ENCODE data around the gene ZNF436. TPM values are rescaled to one million over a fixed set of nuclear protein-coding genes. Genes with fewer than 3 reads are reported as not detected.

ZNF436 gene
- total and polyA plus RNA-seq, 2 donors (not counting 3 experiments of a cell fraction or from before 2014, with no cell fraction given), result 6.5 to 14.0 TPM

DNA sequence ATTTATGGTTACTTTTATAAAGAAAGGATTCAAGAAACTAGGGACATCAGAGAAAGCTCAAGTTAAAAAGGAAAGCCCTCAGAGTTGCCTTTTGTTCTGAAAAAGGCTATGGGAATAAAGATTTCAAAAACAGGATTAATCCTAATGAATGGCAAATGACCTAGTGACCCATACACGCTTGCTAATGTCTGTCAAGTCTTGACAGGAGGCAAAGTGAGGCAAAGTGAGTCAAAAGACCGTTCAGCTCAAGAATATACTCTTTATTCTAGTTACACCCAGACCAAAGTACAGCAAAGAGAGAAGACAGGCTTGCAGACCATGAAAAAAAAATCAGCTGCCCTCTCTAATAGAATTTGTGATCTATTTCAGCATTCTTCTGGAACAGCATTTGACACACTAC is 3.5 kb downstream of the ZNF436 start:
- Histone ChIP-seq H3K9ac (replicated peaks; ENCODE audit: extremely low read depth, insufficient read depth, low read length) (no peak overlapping the region), H3K27ac (ENCODE audit: insufficient read depth, low read depth, low read length) (no peak overlapping the region), H3K4me2 (ENCODE audit: insufficient read depth, low read length) (no peak overlapping the region), H3K27me3 (ENCODE audit: control insufficient read depth in 2 of 2, insufficient read depth in 2 of 2, low read length in 2 of 2) (no peaks in the 10 kb centered on the region), H3K4me3 (replicated peaks in 1 of 3; ENCODE audit: insufficient read depth in 1 of 3, low read depth in 1 of 3, low read length in 3 of 3) (no peak overlapping the region), H3K9me1 (replicated peaks; ENCODE audit: control insufficient read depth, extremely low read depth, insufficient read depth, low read length) (no peaks in the 10 kb centered on the region), H3K79me2 (ENCODE audit: control insufficient read depth, insufficient read depth, low read length) (peaks cover 8% of the 10 kb centered on the region), H4K20me1 (replicated peaks; ENCODE audit: control insufficient read depth, extremely low read depth, insufficient read depth, low read length) (no peaks in the 10 kb centered on the region), H3K9me3 (replicated peaks; ENCODE audit: control insufficient read depth, insufficient read depth, low read length) (peaks cover 16% of the 10 kb centered on the region), H2AFZ (ENCODE audit: low read depth, low read length) (no peak overlapping the region), H3K36me3 (ENCODE audit: control insufficient read depth in 2 of 2, extremely low read depth in 1 of 2, insufficient read depth in 2 of 2, low read length in 2 of 2) (peaks cover 18 to 22% of the 10 kb centered on the region in 2 experiments), H3K4me1 (ENCODE audit: control insufficient read depth, extremely low read depth, insufficient read depth, low read length) (peaks cover 24% of the 10 kb centered on the region)
- dilution Hi-C loops (cut with MboI; ENCODE audit: extremely low pct_ligation_motif_present, low sequenced_read_pairs) (no loop called here), intact Hi-C loops (cut with micrococcal nuclease) (no loop called here)
- no peak for FAIRE-seq
- no peak for DNase-seq (ENCODE audit: low read depth, low spot score)
- ChIA-PET POLR2A (no interaction called here), CTCF (interaction anchor here (1.7 kb wide), 1 partner anchor 9 kb away, joined by 4 read pairs; no protein-coding TSS in a partner anchor)
- TF ChIP-seq EZH2 (IDR thresholded peaks at IDR 0.05; ENCODE audit: borderline replicate concordance, low read depth, low read length, severe bottlenecking) (no peak), POLR2AphosphoS5 (IDR thresholded peaks at IDR 0.05; ENCODE audit: insufficient read depth, low read depth, low read length) (no peak), GATA2 (IDR thresholded peaks at IDR 0.05; ENCODE audit: insufficient read depth, insufficient read length, low read depth, low read length) (no peak), FOS (IDR thresholded peaks at IDR 0.05; ENCODE audit: borderline replicate concordance, insufficient read depth, low read length) (no peak), MYC (IDR thresholded peaks at IDR 0.05; ENCODE audit: low read depth, low read length) (no peak), POLR2A (IDR thresholded peaks at IDR 0.05; ENCODE audit: low read depth, low read length) (no peak), JUN (IDR thresholded peaks at IDR 0.05; ENCODE audit: borderline replicate concordance, insufficient read depth, insufficient read length, low read depth) (no peak)
- TF ChIP-seq, protein P1, sequence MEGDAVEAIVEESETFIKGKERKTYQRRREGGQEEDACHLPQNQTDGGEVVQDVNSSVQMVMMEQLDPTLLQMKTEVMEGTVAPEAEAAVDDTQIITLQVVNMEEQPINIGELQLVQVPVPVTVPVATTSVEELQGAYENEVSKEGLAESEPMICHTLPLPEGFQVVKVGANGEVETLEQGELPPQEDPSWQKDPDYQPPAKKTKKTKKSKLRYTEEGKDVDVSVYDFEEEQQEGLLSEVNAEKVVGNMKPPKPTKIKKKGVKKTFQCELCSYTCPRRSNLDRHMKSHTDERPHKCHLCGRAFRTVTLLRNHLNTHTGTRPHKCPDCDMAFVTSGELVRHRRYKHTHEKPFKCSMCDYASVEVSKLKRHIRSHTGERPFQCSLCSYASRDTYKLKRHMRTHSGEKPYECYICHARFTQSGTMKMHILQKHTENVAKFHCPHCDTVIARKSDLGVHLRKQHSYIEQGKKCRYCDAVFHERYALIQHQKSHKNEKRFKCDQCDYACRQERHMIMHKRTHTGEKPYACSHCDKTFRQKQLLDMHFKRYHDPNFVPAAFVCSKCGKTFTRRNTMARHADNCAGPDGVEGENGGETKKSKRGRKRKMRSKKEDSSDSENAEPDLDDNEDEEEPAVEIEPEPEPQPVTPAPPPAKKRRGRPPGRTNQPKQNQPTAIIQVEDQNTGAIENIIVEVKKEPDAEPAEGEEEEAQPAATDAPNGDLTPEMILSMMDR (IDR thresholded peaks at IDR 0.05; ENCODE audit: extremely low read depth in 1 of 2, insufficient read depth in 1 of 2, low read depth in 1 of 2, low read length in 2 of 2), result no peak
- TF ChIP-seq, protein P2, sequence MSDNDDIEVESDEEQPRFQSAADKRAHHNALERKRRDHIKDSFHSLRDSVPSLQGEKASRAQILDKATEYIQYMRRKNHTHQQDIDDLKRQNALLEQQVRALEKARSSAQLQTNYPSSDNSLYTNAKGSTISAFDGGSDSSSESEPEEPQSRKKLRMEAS (IDR thresholded peaks at IDR 0.05; ENCODE audit: insufficient read depth, insufficient read length), result no peak
- no TSS peak for BruUV-seq (replicated peaks)
